Activated CD4-positive, alpha-beta T cell treated with anti-CD3 and anti-CD28 coated beads for 4 hours (primary cell): ENCODE measurements around the gene TTLL7.
"Not testable (repeated sequence)": the region's sequence is repeated elsewhere in the genome, so short reads cannot be mapped to it uniquely, and the experiment has no call there.

Source experiments
- DNase-seq, 2 donors: peaks; one replicate each; pipeline ENCODE4 v3.0.0-alpha.2; 2020

The TTLL7 gene

GRCh38 chr1:83996191-83996590 is 2.7 kb downstream of the TTLL7 start:
- no peak for DNase-seq

- no peak for DNase-seq
These were observed 3.3 kb downstream of the TTLL7 start for GRCh38 chr1:83995649-83996048.

- DNase-seq, result no peak
These were observed 4.8 kb downstream of the TTLL7 start for GRCh38 chr1:83994111-83994510.

- DNase-seq, result no peak
These were observed 8.2 kb downstream of the TTLL7 start for GRCh38 chr1:83990734-83991133.

- DNase-seq, result no peak
These were observed 13.9 kb downstream of the TTLL7 start for GRCh38 chr1:83985048-83985447.

- DNase-seq, result not testable (repeated sequence)
These were observed 15.0 kb downstream of the TTLL7 start for GRCh38 chr1:83983918-83984317.

- no peak for DNase-seq
These were observed 20.9 kb downstream of the TTLL7 start for GRCh38 chr1:83978056-83978455.

GRCh38 chr1:83976920-83977319 is 22.0 kb downstream of the TTLL7 start:
- no peak for DNase-seq

GRCh38 chr1:83970802-83971201 is 28.1 kb downstream of the TTLL7 start:
- no peak for DNase-seq

- DNase-seq, result no peak
These were observed 28.8 kb downstream of the TTLL7 start for GRCh38 chr1:83970114-83970513.

GRCh38 chr1:83967336-83967735 is 31.6 kb downstream of the TTLL7 start:
- DNase-seq, result no peak

- DNase-seq, result no peak
These were observed 34.8 kb downstream of the TTLL7 start for GRCh38 chr1:83964153-83964552.

- no peak for DNase-seq
These were observed 37.2 kb downstream of the TTLL7 start for GRCh38 chr1:83961571-83962295.

- no peak for DNase-seq
These were observed 38.2 kb downstream of the TTLL7 start for GRCh38 chr1:83960669-83961277.

GRCh38 chr1:83959824-83960498 is 39.0 kb downstream of the TTLL7 start:
- DNase-seq, result no peak

- DNase-seq, result no peak
These were observed 40.2 kb downstream of the TTLL7 start for GRCh38 chr1:83958704-83959103.

- DNase-seq, result no peak
These were observed 44.6 kb downstream of the TTLL7 start for GRCh38 chr1:83954166-83954823.

GRCh38 chr1:83950106-83950661 is 48.7 kb downstream of the TTLL7 start:
- DNase-seq, result no peak

- no peak for DNase-seq
These were observed 56.0 kb downstream of the TTLL7 start for GRCh38 chr1:83942914-83943313.

GRCh38 chr1:83934550-83934949 is 64.4 kb downstream of the TTLL7 start:
- DNase-seq, result no peak

GRCh38 chr1:83932693-83933092 is 66.2 kb downstream of the TTLL7 start:
- no peak for DNase-seq

GRCh38 chr1:83932281-83932680 is 66.7 kb downstream of the TTLL7 start:
- no peak for DNase-seq

GRCh38 chr1:83931658-83932253 is 67.2 kb downstream of the TTLL7 start:
- peak in 1 of 2 donors; percentile 17 for DNase-seq
